Activated gamma-delta T cell treated with Interleukin-2 at 50 U/mL for 16 hours (primary cell): ENCODE results near the gene CDH3.

Experiments
- DNase-seq: peaks from one replicate; pipeline ENCODE4 v3.0.0-alpha.2; 2020

Gene CDH3

GRCh38 chr16:68644715-68645493, at the start of gene CDH3:
TSS of gene CDH3 (plus strand) at chr16:68645310. CDS start at chr16:68645380, 70 bp downstream.
- DNase-seq: peak; percentile 9

GRCh38 chr16:68596266-68596665, 48.8 kb upstream of the CDH3 start:
- no peak for DNase-seq

- no peak for DNase-seq
Measured at GRCh38 chr16:68599586-68599985, 45.5 kb upstream of the CDH3 start.

GRCh38 chr16:68605746-68606145, 39.4 kb upstream of the CDH3 start:
- DNase-seq: no peak

- no peak for DNase-seq
Measured at GRCh38 chr16:68607443-68607842, 37.7 kb upstream of the CDH3 start.

- no peak for DNase-seq
Measured at GRCh38 chr16:68608330-68608729, 36.8 kb upstream of the CDH3 start.

- no peak for DNase-seq
Measured at GRCh38 chr16:68612996-68613395, 32.1 kb upstream of the CDH3 start.

- DNase-seq: no peak
Measured at GRCh38 chr16:68617734-68618133, 27.4 kb upstream of the CDH3 start.

GRCh38 chr16:68626557-68626956, 18.6 kb upstream of the CDH3 start:
- DNase-seq: no peak

- DNase-seq: no peak
Measured at GRCh38 chr16:68627951-68628425, 17.1 kb upstream of the CDH3 start.

GRCh38 chr16:68629351-68629910, 15.7 kb upstream of the CDH3 start:
- DNase-seq: no peak

GRCh38 chr16:68636064-68636560, 9.0 kb upstream of the CDH3 start:
- DNase-seq: no peak

GRCh38 chr16:68636818-68637217, 8.3 kb upstream of the CDH3 start:
- no peak for DNase-seq

- DNase-seq: no peak
Measured at GRCh38 chr16:68640972-68641371, 4.1 kb upstream of the CDH3 start.

GRCh38 chr16:68642047-68642435, 3.1 kb upstream of the CDH3 start:
- DNase-seq: no peak

GRCh38 chr16:68642436-68643101, 2.5 kb upstream of the CDH3 start:
- no peak for DNase-seq

GRCh38 chr16:68643227-68643626, 1.9 kb upstream of the CDH3 start:
- no peak for DNase-seq

GRCh38 chr16:68643847-68644246, 1.3 kb upstream of the CDH3 start:
- no peak for DNase-seq

GRCh38 chr16:68644296-68644695, 814 bp upstream of the CDH3 start:
- DNase-seq: no peak

- no peak for DNase-seq
Measured at GRCh38 chr16:68645494-68646388, 631 bp downstream of the CDH3 start.

- no peak for DNase-seq
Measured at GRCh38 chr16:68646953-68647659, 2.0 kb downstream of the CDH3 start.

GRCh38 chr16:68651136-68651535, 6.0 kb downstream of the CDH3 start:
- DNase-seq: no peak
